MCF 10A (cell line): ENCODE results near the gene VWA3B. TPM values are rescaled to one million over a fixed set of nuclear protein-coding genes. Genes with fewer than 3 reads are reported as not detected.

Experiments used
- BruUV-seq: library from RNA; stranded (reverse); fragments of 400-500 nt; replicated peaks from 2 replicates; lab custom pipeline; 2021; lab: Mats Ljungman, UMichigan
- CTCF ChIA-PET: fragments of 300-600 bp; sonication (Branson Sonifier 250); formaldehyde crosslinking; extraction: SDS; loops from one replicate; lab custom pipeline; 2021; ENCODE audit warnings: antibody characterized with exemption, inconsistent platforms; lab: Yijun Ruan, JAX
- POLR2A ChIA-PET: fragments of 300-600, 350-650 bp; sonication (Branson Sonifier 250); formaldehyde crosslinking; extraction: SDS; loops from one replicate; lab custom pipeline; 2020; ENCODE audit warnings: antibody characterized with exemption, inconsistent platforms; lab: Yijun Ruan, JAX
- DNase-seq: peaks from one replicate; pipeline ENCODE4 v3.0.0-alpha.2; 2018; ENCODE audit not compliant: unreplicated experiment
- H3K27ac Mint-ChIP-seq: one replicate; pipeline ENCODE4 v1.8.0; 2022; ENCODE audit warnings: mild to moderate bottlenecking, low read depth, mixed read lengths; ENCODE audit not compliant: unreplicated experiment
- H3K27me3 Mint-ChIP-seq: one replicate; pipeline ENCODE4 v1.8.0; 2022; ENCODE audit warnings: mixed read lengths; ENCODE audit not compliant: insufficient read depth, unreplicated experiment
- H3K36me3 Mint-ChIP-seq: one replicate; pipeline ENCODE4 v1.8.0; 2022; ENCODE audit warnings: mild to moderate bottlenecking, moderate library complexity, mixed read lengths; ENCODE audit not compliant: insufficient read depth, unreplicated experiment
- H3K4me1 Mint-ChIP-seq: one replicate; pipeline ENCODE4 v1.8.0; 2022; ENCODE audit warnings: mixed read lengths; ENCODE audit not compliant: insufficient read depth, unreplicated experiment
- H3K4me3 Mint-ChIP-seq: one replicate; pipeline ENCODE4 v1.8.0; 2022; ENCODE audit warnings: mild to moderate bottlenecking, moderate library complexity, mixed read lengths; ENCODE audit not compliant: unreplicated experiment
- H3K9me3 Mint-ChIP-seq: one replicate; pipeline ENCODE4 v1.8.0; 2022; ENCODE audit warnings: mixed read lengths; ENCODE audit not compliant: unreplicated experiment
- CTCF ChIP-seq: fragments of 200-600 bp; IDR thresholded peaks from one replicate; pipeline ENCODE4 v1.8.0; 2022; ENCODE audit warnings: antibody characterized with exemption, mild to moderate bottlenecking; ENCODE audit not compliant: unreplicated experiment
- intact Hi-C: fragments of 100-400 bp; cut with micrococcal nuclease; formaldehyde crosslinking; loops from 2 replicates; pipeline ENCODE4 v1.14.1; 2022
- total RNA-seq: library from RNA; stranded (reverse); gene quantifications from 2 replicates; pipeline ENCODE4 v1.2.3, GENCODE V29; 2022

Gene VWA3B
- total RNA-seq, 1 experiment from 2014 or later: not detected

GRCh38 chr2:98118161-98118560 lies 31.2 kb downstream of the VWA3B start:
- no TSS peak for BruUV-seq
- no peak for TF ChIP-seq CTCF
- Mint-ChIP-seq H3K4me1 (peaks cover 6% of the 10 kb centered on the region), H3K9me3 (no peaks in the 10 kb centered on the region), H3K36me3 (peaks cover 6% of the 10 kb centered on the region), H3K27me3 (peaks cover 9% of the 10 kb centered on the region), H3K27ac (no peak overlapping the region), H3K4me3 (no peak overlapping the region)
- CTCF ChIA-PET: interaction anchor here (1.0 to 1.3 kb wide), 3 partner anchors 65 to 311 kb away, joined by 4 to 5 read pairs (median 4); no protein-coding TSS in a partner anchor
- intact Hi-C loops: no loop called here
- POLR2A ChIA-PET: no interaction called here
- peak; percentile 19 for DNase-seq

- Mint-ChIP-seq H3K4me3 (no peak overlapping the region), H3K27me3 (peaks cover 16% of the 10 kb centered on the region), H3K4me1 (peaks cover 6% of the 10 kb centered on the region), H3K27ac (no peak overlapping the region), H3K9me3 (no peaks in the 10 kb centered on the region), H3K36me3 (peaks cover 6% of the 10 kb centered on the region)
- no peak for TF ChIP-seq CTCF
- ChIA-PET CTCF (no interaction called here), POLR2A (no interaction called here)
- DNase-seq: no peak
- intact Hi-C loops: no loop called here
- BruUV-seq: no TSS peak
These were observed 31.9 kb downstream of the VWA3B start for GRCh38 chr2:98118852-98119251.

GRCh38 chr2:98121149-98121548 lies 34.2 kb downstream of the VWA3B start:
- Mint-ChIP-seq H3K4me1 (peaks cover 6% of the 10 kb centered on the region), H3K27ac (no peak overlapping the region), H3K27me3 (peaks cover 29% of the 10 kb centered on the region), H3K9me3 (no peaks in the 10 kb centered on the region), H3K4me3 (no peak overlapping the region), H3K36me3 (peaks cover 6% of the 10 kb centered on the region)
- TF ChIP-seq CTCF: no peak
- BruUV-seq: no TSS peak
- ChIA-PET CTCF (no interaction called here), POLR2A (no interaction called here)
- intact Hi-C loops: no loop called here
- DNase-seq: no peak

- POLR2A ChIA-PET: interaction anchor here (1.2 kb wide), 1 partner anchor 23 kb away, joined by 3 read pairs; no protein-coding TSS in a partner anchor
- peaks cover 6% of the 10 kb centered on the region for H3K36me3 Mint-ChIP-seq
- no peaks in the 10 kb centered on the region for H3K9me3 Mint-ChIP-seq
- DNase-seq: no peak
- intact Hi-C loops: no loop called here
- peaks cover 2% of the 10 kb centered on the region for H3K4me1 Mint-ChIP-seq
- H3K27me3 Mint-ChIP-seq: peaks cover 29% of the 10 kb centered on the region
- H3K27ac Mint-ChIP-seq: no peak overlapping the region
- CTCF ChIA-PET: interaction anchor here (0.6 kb wide), 1 partner anchor 422 kb away, joined by 3 read pairs; no protein-coding TSS in a partner anchor
- TF ChIP-seq CTCF: no peak
- no peak overlapping the region for H3K4me3 Mint-ChIP-seq
- BruUV-seq: no TSS peak
These were observed 35.6 kb downstream of the VWA3B start for GRCh38 chr2:98122524-98122923.
